HG03103 (cell line): Measurements from ENCODE around the gene ADGRG2.
"Not testable (repeated sequence)": the region's sequence is repeated elsewhere in the genome, so short reads cannot be mapped to it uniquely, and the experiment has no call there.

Experiments used
- ATAC-seq: cut with Tn5 transposase; IDR thresholded peaks from one replicate; pipeline ENCODE4 v1.9.1; 2021; ENCODE audit warnings: low read depth; ENCODE audit not compliant: unreplicated experiment

ADGRG2 gene

GRCh38 chrX:19089555-19090040, 32.7 kb downstream of the ADGRG2 start:
- ATAC-seq = no peak

- ATAC-seq = no peak
These were observed 36.0 kb downstream of the ADGRG2 start for GRCh38 chrX:19086102-19086772.

- no peak for ATAC-seq
These were observed 36.6 kb downstream of the ADGRG2 start for GRCh38 chrX:19085666-19086065.

GRCh38 chrX:19075754-19076153, 46.5 kb downstream of the ADGRG2 start:
- no peak for ATAC-seq

- no peak for ATAC-seq
These were observed 49.9 kb downstream of the ADGRG2 start for GRCh38 chrX:19072372-19072771.

- no peak for ATAC-seq
These were observed 51.7 kb downstream of the ADGRG2 start for GRCh38 chrX:19070555-19070994.

- not testable (repeated sequence) for ATAC-seq
These were observed 55.3 kb downstream of the ADGRG2 start for GRCh38 chrX:19066987-19067386.

GRCh38 chrX:19065535-19065934, 56.7 kb downstream of the ADGRG2 start:
- no peak for ATAC-seq

- no peak for ATAC-seq
These were observed 58.1 kb downstream of the ADGRG2 start for GRCh38 chrX:19064175-19064574.

GRCh38 chrX:19063030-19063429, 59.2 kb downstream of the ADGRG2 start:
- ATAC-seq = no peak

GRCh38 chrX:19059067-19059466, 63.2 kb downstream of the ADGRG2 start:
- no peak for ATAC-seq

- ATAC-seq = no peak
These were observed 64.4 kb downstream of the ADGRG2 start for GRCh38 chrX:19057856-19058255.

GRCh38 chrX:19049110-19049509, 73.2 kb downstream of the ADGRG2 start:
- no peak for ATAC-seq

- no peak for ATAC-seq
These were observed 75.7 kb downstream of the ADGRG2 start for GRCh38 chrX:19046343-19047215.

- no peak for ATAC-seq
These were observed 81.9 kb downstream of the ADGRG2 start for GRCh38 chrX:19040373-19040772.

GRCh38 chrX:19034025-19034424, 88.2 kb downstream of the ADGRG2 start:
- ATAC-seq = no peak

GRCh38 chrX:19030805-19031204, 91.5 kb downstream of the ADGRG2 start:
- no peak for ATAC-seq

GRCh38 chrX:19028560-19028959, 93.7 kb downstream of the ADGRG2 start:
- ATAC-seq = no peak

- ATAC-seq = no peak
These were observed 97.9 kb downstream of the ADGRG2 start for GRCh38 chrX:19024366-19024765.

- no peak for ATAC-seq
These were observed 102.3 kb downstream of the ADGRG2 start for GRCh38 chrX:19019996-19020395.

GRCh38 chrX:19017271-19017670, 105.0 kb downstream of the ADGRG2 start:
- no peak for ATAC-seq

- not testable (repeated sequence) for ATAC-seq
These were observed 105.7 kb downstream of the ADGRG2 start for GRCh38 chrX:19016614-19017013.
